H4 (cell line): ENCODE data around the gene PCMTD2. TPM values are rescaled to one million over a fixed set of nuclear protein-coding genes. Genes with fewer than 3 reads are reported as not detected.

Source experiments
- DNase-seq: peaks from one replicate; pipeline ENCODE4 v3.0.0-alpha.2; 2015; ENCODE audit warnings: low spot score
- total RNA-seq: library from RNA; depleted of rRNA; stranded (reverse); fragments of >200 nt; shearing (Covaris generic); gene quantifications from 2 replicates; pipeline ENCODE4 v1.2.3, GENCODE V29; 2014

PCMTD2 gene
- total RNA-seq, 1 experiment from 2014 or later, result 25.5 TPM

DNA sequence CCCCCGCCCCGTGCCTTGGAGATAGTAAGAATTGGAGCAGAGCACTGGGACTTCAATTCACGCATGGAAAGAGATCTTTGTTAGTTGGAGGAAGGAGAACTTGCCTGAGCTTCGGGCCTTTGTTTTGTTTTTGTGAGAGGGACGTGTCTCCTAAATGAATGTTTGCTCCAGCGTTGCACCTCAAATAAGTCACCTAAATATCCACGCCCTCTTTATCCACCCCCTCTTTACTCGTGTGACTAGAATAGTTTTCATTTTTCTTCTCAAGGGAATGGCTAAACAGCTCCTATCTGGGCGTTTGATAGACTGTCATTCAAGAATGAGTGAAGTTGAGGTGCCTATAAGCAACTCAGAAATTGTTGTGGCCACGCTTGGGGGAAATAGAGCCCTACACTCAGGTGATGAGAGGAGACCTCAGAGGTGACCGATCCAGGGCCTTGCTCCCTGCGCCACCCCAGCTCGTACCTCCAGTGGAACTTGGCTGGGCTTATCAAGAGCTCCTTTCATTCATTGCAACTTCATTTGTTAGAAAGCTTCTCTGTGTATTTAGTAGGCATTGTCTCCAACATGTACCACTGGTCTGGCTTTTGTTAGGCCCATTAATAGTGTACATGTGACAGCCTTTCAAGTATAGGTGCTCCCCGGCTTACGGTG lies 861 bp downstream of the PCMTD2 start:
- no peak for DNase-seq

- no peak for DNase-seq
Observed at GRCh38 chr20:64257107-64257757, 1.7 kb downstream of the PCMTD2 start.

DNA sequence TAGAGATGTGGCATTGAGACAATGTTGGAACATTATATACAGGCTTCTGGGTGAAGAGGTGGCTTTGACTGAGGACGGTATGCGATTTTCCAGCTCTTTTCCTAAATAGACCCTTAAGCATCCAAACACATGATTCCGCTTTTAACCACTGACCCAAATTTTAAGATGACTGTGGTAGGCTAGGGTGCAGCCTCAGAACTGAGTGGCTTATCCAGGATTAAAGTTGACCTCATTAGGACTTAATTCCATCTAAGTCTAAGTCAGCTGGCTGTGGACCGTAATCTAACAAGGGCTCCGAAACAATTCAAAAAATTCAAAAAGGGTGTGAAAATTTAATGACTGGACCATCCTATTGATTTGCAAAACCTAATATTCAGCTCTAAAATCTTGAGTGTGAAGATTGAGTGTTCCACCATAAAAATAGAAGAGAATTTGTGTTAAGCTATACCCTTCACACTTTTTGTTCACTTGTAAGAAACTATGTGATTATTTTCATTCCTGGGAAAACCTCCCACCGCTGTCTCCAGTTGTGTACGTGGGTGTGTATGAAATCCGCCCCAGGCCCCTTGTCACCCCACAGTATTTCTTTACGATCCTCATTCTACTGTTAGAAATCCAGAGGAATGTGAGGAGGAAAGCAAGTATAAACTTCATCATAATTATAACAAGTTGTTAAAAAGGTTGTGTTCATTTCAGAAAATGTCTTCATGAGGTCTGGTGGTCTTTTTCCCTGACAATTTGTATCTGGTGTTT lies 2.7 kb downstream of the PCMTD2 start:
- no peak for DNase-seq

DNA sequence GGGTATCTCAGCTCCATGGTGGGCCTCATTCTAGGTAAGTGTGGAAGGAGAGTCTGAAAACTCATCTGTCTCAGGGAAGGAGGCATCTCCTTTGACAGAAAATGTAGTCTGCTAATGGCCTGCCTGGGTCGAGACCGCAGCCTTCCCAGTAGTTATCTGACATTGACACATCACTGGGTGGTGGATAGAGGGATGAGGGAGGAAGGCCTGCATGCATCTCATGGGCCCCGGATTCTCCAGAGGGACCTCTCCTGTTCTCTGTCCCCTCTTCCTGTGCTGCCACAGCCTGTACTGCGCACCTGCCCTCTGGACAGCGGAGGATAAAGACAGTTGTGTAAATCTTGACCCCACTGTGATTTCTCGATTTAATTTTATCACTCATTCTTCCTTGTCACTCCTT lies 4.7 kb downstream of the PCMTD2 start:
- DNase-seq, result no peak

GRCh38 chr20:64261138-64261537 lies 5.6 kb downstream of the PCMTD2 start:
- peak; percentile 78 for DNase-seq

GRCh38 chr20:64264091-64264490 lies 8.5 kb downstream of the PCMTD2 start:
- DNase-seq, result no peak

- DNase-seq, result no peak
Observed at GRCh38 chr20:64265201-64265600, 9.7 kb downstream of the PCMTD2 start.

GRCh38 chr20:64266988-64267387 lies 11.4 kb downstream of the PCMTD2 start:
- no peak for DNase-seq

GRCh38 chr20:64268174-64268573 lies 12.6 kb downstream of the PCMTD2 start:
- no peak for DNase-seq

DNA sequence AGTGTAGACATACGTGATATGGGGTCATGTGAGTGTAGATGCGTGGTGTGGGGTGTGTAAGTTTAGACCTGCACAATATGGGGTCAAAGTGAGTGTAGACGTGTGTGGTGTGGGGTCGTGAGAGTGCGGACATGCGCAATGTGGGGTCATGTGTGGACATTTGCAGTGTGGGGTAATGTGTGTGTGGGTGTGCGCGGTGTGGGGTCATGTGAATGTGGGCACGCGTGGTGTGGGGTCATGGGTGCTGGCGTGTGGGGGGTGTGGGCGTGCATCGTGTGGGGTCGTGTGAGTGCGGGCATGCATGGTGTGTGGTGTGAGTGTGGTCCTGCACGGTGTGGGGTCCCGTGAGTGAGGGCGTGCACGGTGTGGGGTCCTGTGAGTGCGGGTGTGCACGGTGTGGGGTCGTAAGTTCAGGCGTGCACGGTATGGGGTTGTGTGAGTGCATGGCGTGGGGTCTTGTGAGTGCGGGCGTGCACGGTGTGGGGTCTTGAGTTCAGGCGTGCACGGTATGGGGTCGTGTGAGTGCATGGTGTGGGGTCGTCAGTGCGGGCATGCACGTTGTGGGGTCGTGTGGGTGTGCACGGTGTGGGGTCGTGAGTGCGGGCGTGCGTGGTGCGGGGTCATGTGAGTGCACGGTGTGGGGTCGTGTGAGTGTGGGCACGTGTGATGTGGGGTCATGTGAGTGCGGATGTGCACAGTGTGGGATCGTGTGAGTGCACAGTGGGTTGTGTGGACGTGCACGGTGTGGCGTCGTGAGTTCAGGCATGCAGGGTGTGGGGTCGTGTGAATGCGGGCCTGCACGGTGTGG lies 14.3 kb downstream of the PCMTD2 start:
- no peak for DNase-seq

DNA sequence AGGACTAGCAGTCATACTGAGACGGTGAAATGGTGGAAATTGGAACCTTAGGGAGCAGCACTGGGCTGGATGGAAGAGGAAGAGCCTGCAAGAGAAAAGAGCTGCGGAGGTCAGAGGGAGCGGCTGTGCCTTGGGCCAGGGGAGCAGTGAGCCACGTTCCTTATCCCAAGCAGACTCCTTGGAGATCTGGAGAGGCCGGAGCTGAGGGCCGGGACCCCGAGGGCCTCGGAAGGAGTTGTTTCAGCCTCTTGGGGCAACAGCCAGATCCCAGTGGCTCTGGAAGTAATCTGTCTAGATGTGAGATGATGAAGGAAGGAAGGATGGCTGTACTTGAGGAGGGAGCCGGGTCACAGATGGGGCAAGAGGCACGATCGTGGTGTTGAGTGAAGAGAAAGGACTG lies 16.1 kb downstream of the PCMTD2 start:
- DNase-seq, result no peak

- no peak for DNase-seq
Observed at GRCh38 chr20:64273109-64273508, 17.6 kb downstream of the PCMTD2 start.

DNA sequence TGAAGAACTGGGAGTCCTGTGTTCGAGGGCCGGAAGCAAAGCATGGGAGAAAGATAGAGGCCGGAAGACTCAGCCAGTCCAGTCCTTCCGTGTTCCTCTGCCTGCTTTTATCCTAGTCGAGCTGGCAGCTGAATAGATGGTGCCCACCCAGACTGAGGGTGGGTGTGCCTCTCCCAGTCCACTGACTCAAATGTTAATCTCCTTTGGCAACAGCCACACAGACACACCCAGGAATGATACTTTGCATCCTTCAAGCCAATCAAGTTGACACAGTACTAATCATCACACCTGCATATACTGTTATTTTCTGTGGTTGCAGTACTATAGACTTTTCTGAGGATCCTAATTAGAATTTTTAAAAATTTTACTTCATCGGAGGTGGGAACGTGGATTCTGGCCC lies 21.3 kb downstream of the PCMTD2 start:
- no peak for DNase-seq

GRCh38 chr20:64277571-64278316 lies 22.2 kb downstream of the PCMTD2 start:
- no peak for DNase-seq

DNA sequence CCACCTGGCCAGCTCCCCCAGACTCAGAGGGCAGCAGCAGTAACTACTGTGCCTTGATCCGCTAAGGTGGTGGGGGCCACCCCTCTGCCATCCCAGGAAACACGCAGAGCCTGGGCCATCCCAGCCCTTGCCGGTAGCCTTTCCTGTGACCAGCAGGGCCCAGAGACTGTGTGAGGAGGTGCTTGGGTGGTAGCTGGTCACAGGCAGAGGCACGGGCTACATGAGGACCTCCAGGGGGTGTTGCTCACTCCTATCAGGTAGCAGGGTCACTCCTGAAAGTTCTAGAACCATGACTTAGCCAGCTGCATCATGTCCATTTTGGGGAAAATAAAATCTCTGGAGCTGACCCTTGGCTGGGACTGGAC lies 22.8 kb downstream of the PCMTD2 start:
- no peak for DNase-seq

DNA sequence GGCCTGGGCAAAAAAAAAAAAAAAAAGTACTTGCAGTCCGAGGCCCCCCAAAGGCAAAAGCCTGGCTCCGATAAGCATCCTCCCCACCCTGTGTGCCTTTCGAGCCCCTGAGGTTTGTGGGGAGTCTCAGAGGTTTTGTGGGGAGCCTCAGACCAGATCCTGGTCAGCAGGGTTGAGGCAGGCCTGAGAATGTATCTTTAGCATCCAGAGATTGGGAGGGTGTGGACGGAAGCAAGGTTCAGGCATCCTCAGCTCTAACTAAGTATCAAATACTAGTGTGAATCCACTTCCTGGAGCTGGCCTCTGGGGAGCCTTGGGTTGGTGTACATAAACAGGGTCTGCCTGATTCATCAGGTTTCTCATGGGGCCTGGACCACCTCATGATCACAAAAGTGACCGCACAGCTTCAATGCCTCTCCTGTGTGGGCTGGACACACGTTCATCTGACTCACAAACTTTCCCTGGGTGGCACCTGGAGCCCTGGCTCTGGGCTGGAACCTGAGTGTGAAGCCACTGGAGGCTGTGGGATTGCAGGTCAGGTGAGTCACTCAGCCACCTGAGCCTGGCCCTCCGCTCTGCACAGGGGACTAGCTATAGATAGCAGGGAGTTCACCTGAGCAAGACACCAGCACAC lies 24.4 kb downstream of the PCMTD2 start:
- DNase-seq, result no peak

GRCh38 chr20:64280460-64280843 lies 24.9 kb downstream of the PCMTD2 start:
- no peak for DNase-seq

DNA sequence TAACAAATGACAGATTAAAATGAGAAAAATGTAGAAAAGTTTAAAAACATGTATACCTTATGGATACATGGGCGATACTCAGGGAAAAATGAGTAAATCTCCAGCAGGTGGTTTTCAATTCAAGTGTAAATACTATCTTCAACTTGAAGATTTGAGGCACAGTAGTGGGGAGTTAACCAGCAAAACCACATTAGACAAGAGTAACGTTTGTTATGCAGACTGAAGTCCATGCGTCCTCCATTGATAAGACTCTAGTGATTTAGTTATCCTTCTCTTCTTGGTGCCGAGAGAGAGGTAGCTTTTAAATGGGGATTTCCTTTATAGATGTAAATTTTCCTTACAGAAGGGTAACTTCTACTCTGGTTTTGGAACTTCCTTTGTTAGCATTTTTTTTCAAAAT lies 28.1 kb downstream of the PCMTD2 start:
- DNase-seq, result no peak

DNA sequence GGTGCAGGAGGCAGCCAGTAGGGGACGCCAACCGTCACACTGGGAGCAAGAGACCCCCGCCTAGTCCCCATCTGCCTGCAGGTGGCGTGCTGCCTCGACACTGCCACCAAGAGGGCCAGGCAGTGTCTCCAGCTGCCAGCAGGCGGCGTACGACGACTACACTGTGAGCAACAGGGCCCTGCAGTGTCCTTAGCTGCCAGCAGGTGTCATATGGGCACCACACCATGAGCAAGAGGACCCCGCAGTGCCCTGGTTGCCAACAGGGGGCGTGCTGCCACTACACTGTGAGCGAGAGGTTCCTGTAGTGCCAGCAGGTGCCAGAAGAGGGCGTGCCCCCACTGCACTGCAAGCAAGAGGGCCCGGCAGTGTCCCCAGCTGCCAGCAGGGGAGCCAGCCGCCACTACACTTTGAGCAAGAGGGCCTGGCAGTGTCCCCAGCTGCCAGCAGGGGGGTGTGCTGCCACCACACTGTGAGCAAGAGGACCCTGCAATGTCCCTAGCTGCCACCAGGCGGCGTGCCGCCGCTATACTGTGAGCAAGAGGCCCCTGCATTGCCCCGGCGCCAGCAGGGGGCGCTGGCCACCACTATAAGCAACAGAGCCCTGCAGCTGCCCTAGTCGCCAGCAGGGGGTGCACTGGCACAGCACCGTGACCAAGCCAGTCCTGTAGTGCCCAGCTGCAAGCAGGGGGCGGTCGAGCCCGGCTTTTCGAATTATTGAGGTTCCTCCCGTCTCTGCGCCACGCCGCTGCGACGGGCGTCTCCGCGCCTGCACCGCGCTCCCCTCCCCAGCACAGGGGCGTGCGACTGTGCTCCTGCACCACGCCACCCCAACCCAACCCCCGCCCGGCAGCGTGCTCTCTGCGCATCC lies 30.3 kb downstream of the PCMTD2 start:
- peak; percentile 28 for DNase-seq
